Measurements from ENCODE around the gene SLC27A6. TPM values are rescaled to one million over a fixed set of nuclear protein-coding genes. Genes with fewer than 3 reads are reported as not detected.
"Not testable (repeated sequence)": the region's sequence is repeated elsewhere in the genome, so short reads cannot be mapped to it uniquely, and the experiment has no call there.

Gene SLC27A6
- polyA plus RNA-seq, 5 donors: 3.3 to 6.7 (median 5.2) TPM

DNA sequence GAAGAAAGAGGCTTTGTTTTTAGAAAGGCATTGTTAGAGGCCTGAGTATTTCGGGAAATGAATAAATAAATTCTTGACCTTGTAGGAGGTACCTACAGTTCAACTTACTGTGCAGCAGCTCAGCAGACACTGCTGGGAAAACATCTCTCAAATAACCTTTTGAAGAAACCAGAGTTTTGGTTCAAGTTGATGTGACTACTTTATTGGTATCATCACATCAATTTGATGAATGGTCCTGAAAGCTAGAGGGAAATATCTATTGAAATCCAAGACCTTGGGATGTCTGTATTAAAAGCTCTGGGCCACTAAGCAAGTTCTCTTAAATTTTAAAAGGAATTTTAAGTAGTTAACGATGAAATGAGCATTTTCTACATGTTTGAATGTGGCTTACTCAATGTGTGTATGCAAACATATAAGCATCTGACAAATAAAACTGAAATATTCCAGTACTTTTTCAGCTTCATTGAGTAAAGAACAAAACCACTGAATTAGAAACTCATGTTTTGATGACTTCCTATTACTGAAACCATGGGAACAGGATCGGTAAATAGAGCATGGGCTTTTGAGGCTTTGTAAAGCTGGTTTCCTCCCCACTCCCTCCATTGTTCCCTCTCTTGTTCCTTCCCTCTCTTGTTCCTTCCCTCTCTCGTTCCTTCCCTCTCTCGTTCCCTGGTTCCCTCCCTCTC is 36.7 kb downstream of the SLC27A6 start:
- no peak for DNase-seq

DNA sequence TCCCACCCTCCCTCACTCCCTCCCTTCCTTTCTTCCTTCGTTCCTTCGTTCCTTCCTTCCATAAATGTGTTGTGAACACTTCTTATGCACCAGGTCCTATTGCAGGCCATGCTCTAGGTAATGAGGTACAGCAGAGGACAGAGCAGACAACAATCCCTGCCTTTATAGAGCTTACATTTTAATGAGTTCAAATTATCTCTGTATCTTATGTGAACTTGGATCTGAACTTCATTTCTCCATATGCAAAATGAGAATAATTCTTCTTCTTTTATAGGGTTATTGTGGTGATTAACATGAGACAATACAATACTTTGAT is 37.2 kb downstream of the SLC27A6 start:
- DNase-seq: no peak

DNA sequence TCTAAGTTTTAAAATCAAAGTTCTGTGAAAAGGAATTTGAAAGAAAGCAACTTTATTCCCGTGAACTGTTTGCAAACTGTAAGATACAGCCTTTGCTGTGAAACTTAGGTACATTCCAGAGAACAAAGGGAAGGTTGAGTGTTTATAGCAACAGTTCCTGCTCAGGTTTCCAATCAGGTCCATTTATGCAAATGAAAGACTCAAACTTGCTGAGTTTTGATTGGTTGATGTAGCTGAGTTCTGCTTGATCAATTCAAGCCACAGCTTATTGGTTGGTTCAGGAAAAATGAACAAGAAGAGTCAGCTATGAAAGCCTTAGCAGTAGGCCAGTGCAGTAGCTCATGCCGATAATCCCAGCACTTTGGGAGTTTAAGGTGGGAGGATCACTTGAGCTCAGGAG is 37.9 kb downstream of the SLC27A6 start:
- no peak for DNase-seq

DNA sequence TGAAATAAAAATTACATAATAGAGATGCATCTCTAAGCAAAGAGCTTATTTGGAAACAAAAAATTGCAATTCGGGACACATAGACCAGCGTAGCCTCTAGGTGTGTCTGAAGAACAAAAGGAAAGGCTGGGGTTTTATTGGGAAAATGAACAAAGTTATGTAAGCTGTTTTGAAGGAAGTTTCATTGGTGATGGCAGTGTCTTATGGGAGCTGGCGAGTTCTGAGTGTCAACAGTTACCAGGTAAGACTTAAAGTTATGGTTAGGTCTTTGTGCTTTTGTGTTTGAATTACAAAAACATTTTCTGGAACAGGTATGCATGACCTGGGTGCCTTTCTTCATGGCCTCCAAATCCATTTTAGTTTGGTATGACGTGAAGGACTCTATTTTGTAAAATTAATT is 48.9 kb downstream of the SLC27A6 start:
- no peak for DNase-seq

DNA sequence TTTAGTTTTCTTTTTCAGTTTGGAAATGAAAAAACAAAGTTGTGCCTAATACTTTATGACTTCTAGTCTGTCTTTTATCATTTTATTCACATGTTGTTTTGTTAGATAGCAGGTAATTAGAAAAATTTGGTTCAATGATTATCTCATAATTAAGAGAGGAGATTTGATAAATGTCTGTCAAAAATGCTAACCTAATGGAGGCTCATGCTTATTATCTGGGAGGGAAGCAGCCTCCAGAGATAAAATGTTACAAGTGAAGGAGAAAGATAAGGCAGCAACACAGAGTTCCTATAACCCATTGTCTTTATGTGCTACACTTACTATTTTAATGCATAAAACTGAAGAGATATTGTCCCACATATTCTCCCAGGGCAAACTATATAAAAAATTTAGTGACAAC is 53.5 kb downstream of the SLC27A6 start:
- no peak for DNase-seq

DNA sequence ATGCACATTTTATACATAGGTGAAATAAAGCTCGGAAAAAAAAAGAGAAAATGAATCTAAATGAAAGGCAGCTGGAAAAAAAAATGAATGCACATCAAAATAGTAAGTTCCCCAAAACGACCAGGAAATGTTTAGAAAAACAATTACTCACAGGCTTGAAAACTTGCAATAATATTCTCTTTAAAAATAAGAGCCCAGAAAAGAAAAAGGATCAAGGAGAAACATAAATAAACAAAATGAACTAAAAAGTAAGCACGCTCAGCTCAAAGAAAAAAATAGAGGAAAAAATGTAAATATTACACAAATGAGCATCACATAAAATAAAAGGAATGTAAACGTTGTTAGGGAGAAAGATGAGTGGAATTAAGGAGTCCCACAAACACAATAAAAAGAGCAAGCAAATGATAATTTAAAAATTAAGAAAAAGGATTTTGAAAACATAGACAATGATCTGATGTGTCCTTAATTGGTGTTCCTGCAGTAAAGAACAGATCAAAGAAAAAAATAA is 54.2 kb downstream of the SLC27A6 start:
- no peak for DNase-seq

DNA sequence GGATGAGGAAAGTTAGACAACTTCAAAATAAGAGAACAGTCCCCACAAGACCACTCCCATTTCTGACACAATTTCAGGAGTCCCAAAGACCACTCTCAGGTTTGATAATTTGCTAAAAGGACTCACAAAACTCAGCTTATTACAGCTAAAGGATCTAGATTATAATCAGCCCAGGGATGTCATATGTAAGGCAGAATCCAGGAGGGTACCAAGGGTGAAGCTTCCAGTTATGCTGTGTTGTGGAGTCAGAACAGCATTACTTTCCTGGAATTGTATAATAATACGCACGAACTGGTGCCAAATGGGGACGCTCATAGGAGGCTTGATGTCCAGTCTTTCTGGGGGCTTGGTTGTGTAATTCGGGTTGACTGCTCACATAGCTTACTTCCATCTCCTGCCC is 55.4 kb downstream of the SLC27A6 start:
- no peak for DNase-seq

DNA sequence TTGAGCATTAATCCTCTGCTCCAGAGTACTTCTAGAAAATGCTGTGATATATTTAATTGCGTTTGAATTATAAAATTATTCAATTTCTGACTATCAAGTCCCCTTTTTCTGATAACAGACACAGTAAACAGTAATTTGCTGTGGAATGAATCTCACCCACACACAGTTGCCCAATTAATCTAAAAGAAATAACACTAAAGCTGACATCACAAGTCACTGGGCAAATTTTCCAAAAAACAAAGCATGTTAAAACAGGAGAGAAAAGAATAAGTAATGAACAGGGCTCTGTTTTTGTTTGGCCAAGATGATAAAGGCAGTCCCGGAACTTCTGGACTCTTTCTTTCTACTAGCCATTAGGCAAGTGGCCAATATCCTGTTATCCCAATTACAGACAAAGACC is 56.5 kb downstream of the SLC27A6 start:
- no peak for DNase-seq

DNA sequence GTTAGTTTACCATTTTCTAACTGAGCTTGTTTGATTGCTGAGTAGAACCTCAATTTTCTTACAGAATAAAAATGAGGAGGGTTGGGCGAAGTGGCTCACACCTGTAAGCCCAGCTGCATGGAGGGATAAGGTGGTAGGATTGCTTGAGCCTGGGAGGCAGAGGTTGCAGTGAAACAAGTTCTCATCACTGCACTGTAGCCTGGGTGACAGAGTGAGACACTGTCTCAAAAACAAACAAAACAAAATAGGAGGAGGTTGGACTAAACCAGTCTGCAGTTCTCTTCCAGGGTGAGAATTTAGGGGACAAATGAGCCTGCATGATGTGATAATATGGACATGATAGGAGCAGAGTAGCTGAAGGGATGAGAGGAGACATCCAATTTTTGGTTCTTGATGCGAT is 57.3 kb downstream of the SLC27A6 start:
- DNase-seq: no peak

DNA sequence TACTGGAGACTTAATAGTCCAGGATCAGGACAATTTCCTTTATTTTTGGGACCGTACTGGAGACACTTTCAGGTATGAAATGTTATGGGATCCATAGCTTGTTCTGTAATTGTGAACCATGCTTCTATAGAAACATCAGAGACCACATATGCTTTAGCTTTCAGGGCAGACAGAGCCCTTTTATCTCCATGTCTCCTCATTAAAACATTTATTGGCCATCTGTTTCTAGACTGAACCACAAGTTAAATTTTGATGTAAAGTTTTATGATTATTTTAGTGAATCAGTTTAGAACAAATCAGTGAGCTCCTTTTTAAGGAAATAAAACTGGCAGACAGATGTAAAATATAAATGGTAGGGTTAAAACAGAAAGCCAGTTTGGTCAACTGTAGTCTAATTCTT is 62.0 kb downstream of the SLC27A6 start:
- DNase-seq: no peak

DNA sequence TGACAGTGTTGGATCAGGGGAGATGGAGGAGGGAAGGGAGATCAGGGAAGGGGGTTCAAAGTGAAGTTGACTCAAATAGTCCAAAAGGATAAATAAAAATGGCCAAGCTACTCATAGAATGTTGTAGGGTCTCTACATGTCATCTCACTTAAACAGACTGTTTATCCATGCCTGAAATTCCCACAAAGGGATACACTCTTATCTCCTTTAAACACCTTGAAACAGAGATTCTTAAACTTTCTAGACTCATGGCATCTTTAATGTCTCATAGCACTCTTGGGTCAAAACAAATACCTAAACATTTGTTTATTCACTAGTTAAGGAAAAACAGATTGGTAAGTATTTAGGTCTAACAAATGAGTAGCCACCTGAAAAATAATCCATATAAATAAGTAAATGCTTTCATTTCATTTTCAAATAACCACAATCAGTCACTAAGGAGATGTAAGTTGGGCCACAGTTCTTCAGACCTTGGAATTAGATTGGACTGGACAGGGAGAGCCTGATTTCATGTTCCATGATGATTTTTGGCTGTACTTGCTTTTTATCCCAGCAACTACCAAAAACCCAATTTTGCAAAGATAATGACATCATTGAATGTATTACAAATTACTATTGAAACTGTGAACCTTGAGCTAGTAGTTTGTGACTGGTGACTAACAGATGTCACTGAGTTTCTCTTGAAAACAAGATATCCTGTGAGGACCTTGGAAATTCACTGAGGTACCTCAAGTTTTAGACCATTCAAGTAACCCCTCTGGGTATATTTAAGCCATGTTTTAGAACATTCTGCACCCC is 66.8 kb downstream of the SLC27A6 start:
- no peak for DNase-seq

DNA sequence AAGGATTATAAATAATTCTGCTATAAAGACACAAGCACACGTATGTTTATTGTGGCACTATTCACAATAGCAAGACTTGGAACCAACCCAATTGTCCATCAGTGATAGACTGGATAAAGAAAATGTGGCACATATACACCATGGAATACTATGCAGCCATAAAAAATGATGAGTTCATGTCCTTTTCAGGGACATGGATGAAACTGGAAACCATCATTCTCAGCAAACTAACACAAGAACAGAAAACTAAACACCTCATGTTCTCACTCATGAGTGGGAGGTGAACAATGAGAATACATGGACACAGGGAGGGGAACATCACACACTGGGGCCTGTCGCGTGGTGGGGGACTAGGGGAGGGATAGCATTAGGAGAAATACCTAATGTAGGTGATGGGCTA is 71.0 kb downstream of the SLC27A6 start:
- DNase-seq: not testable (repeated sequence)

DNA sequence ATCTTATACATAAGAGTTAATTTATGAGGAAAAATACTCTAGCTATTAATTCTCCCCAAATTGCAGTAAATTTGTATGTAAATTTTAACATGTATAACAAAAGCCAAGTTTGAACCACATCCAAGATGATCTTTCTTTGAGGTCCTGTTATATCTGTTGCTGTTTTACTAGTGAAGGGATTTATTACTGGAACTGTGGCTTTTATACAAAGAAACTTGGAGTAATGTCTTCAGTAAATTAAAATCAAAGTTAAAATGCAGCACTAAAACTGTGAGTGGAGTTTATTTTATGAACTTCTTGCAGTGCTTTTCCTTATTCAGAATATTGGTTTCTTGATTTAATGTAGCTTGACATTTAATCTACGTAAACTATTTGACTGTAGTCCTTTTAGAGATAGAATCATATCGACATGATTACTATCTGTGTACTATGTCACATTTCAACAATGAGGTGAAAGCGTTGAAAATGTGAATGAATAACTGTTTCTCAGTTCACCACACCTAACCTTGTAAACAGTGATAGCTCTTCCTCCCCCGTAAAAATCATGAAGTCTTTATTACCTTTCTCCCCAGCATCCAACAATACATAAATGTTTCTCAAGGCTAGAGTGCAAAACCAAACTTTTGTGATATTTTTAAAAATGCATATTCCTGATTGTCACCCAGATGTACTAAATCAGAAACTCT is 76.1 kb downstream of the SLC27A6 start:
- DNase-seq: no peak

DNA sequence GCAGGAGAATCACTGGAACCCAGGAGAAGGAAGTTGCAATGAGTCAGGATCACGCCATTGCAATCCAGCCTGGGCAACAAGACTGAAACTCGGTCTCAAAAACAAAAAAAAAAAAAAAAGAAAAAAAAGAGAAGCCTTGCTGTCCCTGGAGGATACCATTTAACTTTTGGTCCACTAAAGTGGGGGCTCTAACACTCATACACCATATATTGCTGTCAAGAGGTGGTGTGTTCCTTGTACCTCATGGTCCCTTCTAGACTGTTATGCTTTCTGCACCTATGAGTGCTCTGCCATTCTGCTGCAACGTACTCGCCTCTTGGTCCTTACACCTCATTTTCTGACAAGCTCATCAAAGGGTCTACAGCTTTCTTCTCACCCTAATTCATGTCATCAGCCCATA is 77.0 kb downstream of the SLC27A6 start:
- DNase-seq: no peak

DNA sequence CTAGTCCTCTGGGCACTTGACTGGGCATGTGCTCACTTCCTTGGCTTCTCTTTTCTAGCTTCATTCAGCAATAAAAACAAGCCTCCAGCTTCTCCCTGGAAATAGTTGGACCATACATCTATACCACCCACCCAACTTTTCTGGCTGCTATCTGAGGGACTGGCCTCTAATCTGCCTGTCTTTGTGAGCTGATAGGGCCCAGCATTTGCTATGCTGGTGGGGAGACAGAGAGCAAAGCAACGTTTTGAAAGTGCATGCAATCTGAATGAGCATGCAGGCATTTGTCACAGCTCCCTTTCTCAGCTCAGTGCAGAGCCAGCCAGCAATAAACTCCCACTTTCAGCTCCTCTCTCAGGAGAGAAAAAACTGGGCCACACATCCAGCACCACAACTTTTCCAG is 78.6 kb downstream of the SLC27A6 start:
- no peak for DNase-seq

DNA sequence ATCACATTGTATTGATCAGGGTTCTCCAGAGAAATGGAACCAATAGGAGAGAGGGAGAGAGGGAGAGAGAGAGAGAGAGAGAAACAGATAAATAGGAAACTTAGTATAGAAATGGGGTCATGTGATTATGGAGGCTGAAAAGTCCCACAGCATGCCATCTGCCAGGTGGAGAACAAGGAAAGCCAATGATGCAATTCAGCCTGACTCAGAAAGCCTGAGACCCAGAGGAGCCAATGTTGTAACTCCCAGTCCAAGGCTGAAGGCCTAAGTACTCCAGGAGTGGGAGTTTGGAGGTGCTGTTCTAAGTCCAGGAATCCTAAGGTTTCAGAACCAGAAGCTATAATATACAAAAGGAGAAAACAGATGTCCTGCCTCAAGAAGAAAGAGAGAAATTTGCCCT is 80.9 kb downstream of the SLC27A6 start:
- no peak for DNase-seq

DNA sequence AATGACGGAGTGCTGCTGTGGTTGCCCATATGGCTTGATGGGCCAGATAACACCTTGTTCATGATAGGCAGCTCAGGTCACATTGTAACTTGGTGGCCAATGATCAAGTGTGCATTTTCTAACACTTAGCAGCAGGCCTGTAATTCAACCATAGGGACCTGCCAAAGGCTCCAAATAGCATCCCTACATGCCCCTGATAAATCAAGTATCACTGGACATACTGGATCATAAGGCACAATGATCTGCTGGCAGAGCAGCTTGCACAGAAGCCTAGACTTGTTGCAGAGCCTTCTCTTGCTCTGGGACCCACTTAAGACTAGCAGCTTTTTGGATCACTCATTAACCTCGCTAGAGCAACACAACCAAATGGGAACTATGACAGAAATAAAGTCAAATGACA is 83.2 kb downstream of the SLC27A6 start:
- no peak for DNase-seq

DNA sequence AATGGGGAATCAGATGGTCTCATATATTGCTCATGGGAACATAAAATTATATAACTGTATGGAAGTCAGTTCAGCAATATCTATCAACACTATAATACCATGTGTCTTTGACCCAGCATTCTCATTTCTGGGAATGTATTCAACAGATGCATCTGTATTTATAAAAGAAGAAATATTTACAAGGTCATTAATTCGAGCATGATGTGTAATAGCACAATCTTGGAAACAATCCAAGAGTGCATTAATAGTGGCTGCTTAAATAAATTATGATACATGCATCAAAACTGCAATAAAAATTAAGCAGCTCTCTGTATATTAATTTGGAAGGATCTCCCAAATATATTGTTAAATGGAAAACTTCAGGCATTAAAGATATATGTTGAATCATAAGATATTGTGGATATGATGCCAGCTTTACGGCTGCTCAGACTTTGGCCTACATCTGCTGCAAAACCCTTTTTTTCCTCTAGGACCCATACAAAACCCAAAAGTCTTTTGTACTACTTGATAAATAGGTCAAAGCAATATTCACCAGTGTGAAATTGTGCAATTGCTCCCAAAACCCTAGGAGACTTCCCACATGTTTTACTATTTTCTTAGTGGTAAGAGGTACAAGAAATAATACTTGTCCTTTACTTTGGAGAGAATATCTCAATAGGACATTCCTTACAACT is 84.0 kb downstream of the SLC27A6 start:
- no peak for DNase-seq

DNA sequence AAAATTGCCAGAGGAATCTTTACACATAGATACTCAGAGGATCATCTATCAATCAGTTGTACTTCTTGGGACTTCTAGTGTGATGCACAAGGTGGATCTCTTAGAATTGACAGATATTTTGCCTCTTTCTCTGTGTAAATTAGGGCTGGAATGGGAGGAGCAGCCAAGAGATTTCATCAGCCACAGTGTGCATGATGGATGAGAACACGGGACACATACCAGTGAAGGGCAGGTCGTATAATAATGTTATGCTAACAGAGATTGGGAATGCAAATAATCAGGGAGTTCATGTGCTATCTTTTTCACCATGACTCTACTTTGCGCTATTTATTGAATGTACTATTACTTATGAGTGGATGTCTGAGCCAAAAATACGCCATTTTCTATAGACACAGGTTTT is 86.0 kb downstream of the SLC27A6 start:
- no peak for DNase-seq

DNA sequence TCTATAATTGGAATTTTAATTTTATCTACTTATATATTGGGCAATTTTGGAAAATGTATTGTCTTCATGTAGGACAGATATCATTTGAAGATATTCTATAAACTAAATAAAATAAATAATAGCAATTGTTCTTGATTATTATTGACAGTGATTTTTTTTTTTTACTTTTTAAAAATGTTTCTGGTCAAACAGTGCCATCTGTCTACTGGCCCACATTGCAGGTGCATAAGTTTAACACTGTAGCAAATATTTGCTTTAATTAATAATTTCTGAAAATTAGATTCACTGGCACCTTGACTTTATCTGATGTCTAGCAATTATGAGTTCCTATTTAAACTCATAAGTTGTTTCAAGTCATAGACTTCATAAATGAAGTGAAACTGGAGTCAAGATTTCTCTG is 88.2 kb downstream of the SLC27A6 start:
- DNase-seq: no peak

DNA sequence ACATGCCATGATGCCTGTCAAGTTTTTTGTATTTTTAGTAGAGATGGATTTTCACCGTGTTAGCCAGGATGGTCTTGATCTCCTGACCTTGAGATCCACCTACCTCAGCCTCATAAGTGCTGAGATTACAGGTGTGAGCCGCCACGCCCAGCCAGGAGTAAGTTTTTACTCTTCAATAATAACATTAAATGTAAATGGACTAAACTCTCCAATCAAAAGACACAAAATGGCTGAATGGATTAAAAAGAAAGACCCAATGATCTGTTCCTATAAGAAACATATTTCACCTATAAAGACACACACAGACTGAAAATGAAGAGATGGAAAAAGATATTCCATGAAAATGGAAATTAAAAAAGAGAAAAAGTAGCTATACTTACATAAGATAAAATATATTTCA is 92.0 kb downstream of the SLC27A6 start:
- no peak for DNase-seq

DNA sequence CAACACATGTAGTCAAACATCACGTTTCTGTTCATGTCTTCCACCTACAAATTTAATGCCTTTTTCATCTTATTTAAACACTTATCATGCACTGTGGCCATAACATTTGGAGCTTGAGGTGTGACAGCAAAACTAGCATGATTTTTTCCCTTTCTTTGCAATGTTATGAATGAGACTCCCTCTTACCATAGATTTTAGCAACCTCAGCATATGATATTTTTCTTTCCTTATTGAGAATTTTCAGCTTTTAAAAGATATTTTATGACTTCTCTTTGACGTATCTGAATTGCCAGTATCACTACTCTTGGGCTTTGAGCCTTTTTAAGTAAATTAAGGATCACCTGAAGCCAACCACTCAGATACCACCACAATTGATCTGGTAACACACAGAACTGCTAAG is 96.6 kb downstream of the SLC27A6 start:
- DNase-seq: no peak
